ENCODE results near the gene ETV1. TPM values are rescaled to one million over a fixed set of nuclear protein-coding genes. Genes with fewer than 3 reads are reported as not detected.

The ETV1 gene
- total and polyA plus RNA-seq, 9 of the 15 experiments (the other 6 are each of a cell fraction or from before 2014, with no cell fraction given), result 7.2 to 27.4 (median 14.0) TPM

DNA sequence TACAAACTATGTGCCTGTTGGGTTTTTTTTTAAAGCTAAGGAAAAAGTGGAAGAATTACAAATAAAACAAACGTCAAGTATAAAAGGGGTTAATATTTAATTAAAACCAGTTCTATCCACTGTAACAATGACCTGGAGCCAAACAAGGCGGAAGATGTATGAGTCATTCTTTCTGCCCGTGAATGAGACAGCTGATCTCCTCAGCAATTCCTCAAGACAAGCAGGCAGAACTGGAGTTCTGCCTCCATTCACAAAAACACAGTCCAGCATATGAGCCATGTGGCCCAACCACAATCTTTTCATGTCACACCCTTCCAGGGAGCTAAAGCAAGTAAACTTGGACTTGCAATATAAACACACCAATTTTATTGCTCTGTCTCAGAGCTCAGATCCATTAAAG is 8.4 kb downstream of the ETV1 start:
- H3K9me1 ChIP-seq (ENCODE audit: control insufficient read depth, insufficient read depth, low read length), result no peaks in the 10 kb centered on the region
- FAIRE-seq (peak; percentile 98), ATAC-seq (peak; percentile 80), DNase-seq (ENCODE audit: extremely low read depth in 1 of 4, low spot score in 3 of 4) (peak; percentile 74 to 91 (median 79))
- peaks cover 42% of the 10 kb centered on the region for H3K79me2 ChIP-seq (ENCODE audit: control insufficient read depth, insufficient read depth, low read length)
- peak overlapping the region; percentile 34 for H3K4me2 ChIP-seq (ENCODE audit: insufficient read depth, low read length)
- H3K27ac ChIP-seq (ENCODE audit: extremely low read depth, low read depth, low read length), result peak overlapping the region; percentile 85
- WGBS (ENCODE audit: insufficient coverage, low coverage, missing lambda C conversion rate), result 0% methylated on average over 3 of the region's 3 CpGs
- intact Hi-C loops (cut with micrococcal nuclease) (loop anchor here (5.0 kb wide), 1 partner anchor 1579 kb away; the partner anchor contains the start of gene VWDE), in situ Hi-C loops (cut with MboI) (loop anchor here (25.0 kb wide), 1 partner anchor 1269 kb away; no protein-coding TSS in a partner anchor)
- no peak overlapping the region for H3K4me3 ChIP-seq
- peaks cover 5% of the 10 kb centered on the region; the same call in 1 of the 3 replicates for H3K36me3 ChIP-seq (ENCODE audit: control insufficient read depth, insufficient read depth, low read length)
- BruUV-seq (replicated peaks), result no TSS peak
- ChIA-PET CTCF (ENCODE audit: low intra/inter-chr PET ratio) (no interaction called here), POLR2A (interaction anchor here (1.1 to 4.3 kb wide), 4 partner anchors 8 to 44 kb away, joined by 3 to 17 read pairs (median 5); partner anchors contain the start of gene ETV1)
- peak overlapping the region; percentile 84 for H2AFZ ChIP-seq (ENCODE audit: low read depth, low read length)
- H3K9ac ChIP-seq (ENCODE audit: insufficient read depth in 1 of 2, low read depth in 2 of 2, low read length in 2 of 2), result peak overlapping the region in 1 of 2 experiments; percentile 69; a peak in 2 of 4 replicates
- no peaks in the 10 kb centered on the region for H3K27me3 ChIP-seq (ENCODE audit: control insufficient read depth in 2 of 2, insufficient read depth in 2 of 2, low read length in 2 of 2)
- no peaks in the 10 kb centered on the region for H3K9me3 ChIP-seq (replicated peaks; ENCODE audit: control insufficient read depth, insufficient read depth, low read depth, low read length)
- peaks cover 0 to 19% of the 10 kb centered on the region in 2 experiments; a peak in 3 of 5 replicates for H3K4me1 ChIP-seq (replicated peaks in 1 of 2; ENCODE audit: control insufficient read depth in 2 of 2, insufficient read depth in 2 of 2, low read length in 2 of 2)
- H4K20me1 ChIP-seq (replicated peaks; ENCODE audit: control insufficient read depth, insufficient read depth, low read length), result no peaks in the 10 kb centered on the region
- TF ChIP-seq JUND (IDR thresholded peaks at IDR 0.05; ENCODE audit: borderline replicate concordance, low read depth, low read length) (peak; percentile 99), JUND (tag; IDR thresholded peaks at IDR 0.05; ENCODE audit: borderline replicate concordance, low read depth, low read length) (peak; percentile 99), SMARCE1 (IDR thresholded peaks at IDR 0.05) (peak; percentile 90), ARHGAP35 (IDR thresholded peaks at IDR 0.05; ENCODE audit: partially characterized antibody) (no peak), FOSL1 (tag; conservative IDR thresholded peaks at IDR 0.05) (peak; percentile 98), ZNF121 (CRISPR knock-in tag; conservative IDR thresholded peaks at IDR 0.05) (no peak), PHB2 (IDR thresholded peaks at IDR 0.05; ENCODE audit: low read depth) (no peak), YY1 (IDR thresholded peaks at IDR 0.05; ENCODE audit: borderline replicate concordance in 1 of 3, control insufficient read depth in 1 of 3, extremely low read depth in 1 of 3, insufficient read depth in 3 of 3, insufficient read length in 1 of 3, insufficient replicate concordance in 2 of 3, low read depth in 1 of 3, low read length in 2 of 3) (peak in 1 of 3 experiments; percentile 78), TAF1 (IDR thresholded peaks at IDR 0.05; ENCODE audit: control insufficient read depth, extremely low read depth, insufficient read depth, low read length, severe bottlenecking) (peak; percentile 67), ZBTB17 (CRISPR knock-in tag; IDR thresholded peaks at IDR 0.05) (no peak), DPF2 (IDR thresholded peaks at IDR 0.05) (peak; percentile 92), ZNF583 (CRISPR knock-in tag; IDR thresholded peaks at IDR 0.05) (no peak), NCOA2 (IDR thresholded peaks at IDR 0.05; ENCODE audit: partially characterized antibody in 2 of 2) (no peak), CBX2 (IDR thresholded peaks at IDR 0.05; ENCODE audit: insufficient read depth, low read length, poor library complexity, severe bottlenecking) (no peak), ZNF263 (CRISPR knock-in tag; IDR thresholded peaks at IDR 0.05; ENCODE audit: borderline replicate concordance) (no peak), ZNF436 (CRISPR knock-in tag; IDR thresholded peaks at IDR 0.05) (no peak), TSC22D4 (tag; IDR thresholded peaks at IDR 0.05) (no peak), SUPT5H (IDR thresholded peaks at IDR 0.05) (peak; percentile 47; the same call in 1 of the 2 replicates)
- TF ChIP-seq, protein P1, sequence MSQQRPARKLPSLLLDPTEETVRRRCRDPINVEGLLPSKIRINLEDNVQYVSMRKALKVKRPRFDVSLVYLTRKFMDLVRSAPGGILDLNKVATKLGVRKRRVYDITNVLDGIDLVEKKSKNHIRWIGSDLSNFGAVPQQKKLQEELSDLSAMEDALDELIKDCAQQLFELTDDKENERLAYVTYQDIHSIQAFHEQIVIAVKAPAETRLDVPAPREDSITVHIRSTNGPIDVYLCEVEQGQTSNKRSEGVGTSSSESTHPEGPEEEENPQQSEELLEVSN (IDR thresholded peaks at IDR 0.05; ENCODE audit: borderline replicate concordance in 1 of 2, extremely low read depth in 1 of 2, insufficient read depth in 1 of 2, insufficient read length in 1 of 2, low read depth in 1 of 2, low read length in 1 of 2, poor library complexity in 1 of 2, severe bottlenecking in 1 of 2), result peak in 1 of 2 experiments; percentile 32
- TF ChIP-seq, protein P2, sequence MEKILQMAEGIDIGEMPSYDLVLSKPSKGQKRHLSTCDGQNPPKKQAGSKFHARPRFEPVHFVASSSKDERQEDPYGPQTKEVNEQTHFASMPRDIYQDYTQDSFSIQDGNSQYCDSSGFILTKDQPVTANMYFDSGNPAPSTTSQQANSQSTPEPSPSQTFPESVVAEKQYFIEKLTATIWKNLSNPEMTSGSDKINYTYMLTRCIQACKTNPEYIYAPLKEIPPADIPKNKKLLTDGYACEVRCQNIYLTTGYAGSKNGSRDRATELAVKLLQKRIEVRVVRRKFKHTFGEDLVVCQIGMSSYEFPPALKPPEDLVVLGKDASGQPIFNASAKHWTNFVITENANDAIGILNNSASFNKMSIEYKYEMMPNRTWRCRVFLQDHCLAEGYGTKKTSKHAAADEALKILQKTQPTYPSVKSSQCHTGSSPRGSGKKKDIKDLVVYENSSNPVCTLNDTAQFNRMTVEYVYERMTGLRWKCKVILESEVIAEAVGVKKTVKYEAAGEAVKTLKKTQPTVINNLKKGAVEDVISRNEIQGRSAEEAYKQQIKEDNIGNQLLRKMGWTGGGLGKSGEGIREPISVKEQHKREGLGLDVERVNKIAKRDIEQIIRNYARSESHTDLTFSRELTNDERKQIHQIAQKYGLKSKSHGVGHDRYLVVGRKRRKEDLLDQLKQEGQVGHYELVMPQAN (IDR thresholded peaks at IDR 0.05; ENCODE audit: borderline replicate concordance), result peak; percentile 32; the same call in 1 of the 2 replicates
